ENCODE data around the gene RBM15B.

- TF ChIP-seq CTCF (IDR thresholded peaks at IDR 0.05): no peak
- TF ChIP-seq POLR2A (IDR thresholded peaks at IDR 0.05): no peak
These were observed 9.1 kb downstream of the RBM15B start for GRCh38 chr3:51400166-51400565.

Measured in testis (tissue), 2 donors.